Measurements from ENCODE around the gene FHIT.

DNA sequence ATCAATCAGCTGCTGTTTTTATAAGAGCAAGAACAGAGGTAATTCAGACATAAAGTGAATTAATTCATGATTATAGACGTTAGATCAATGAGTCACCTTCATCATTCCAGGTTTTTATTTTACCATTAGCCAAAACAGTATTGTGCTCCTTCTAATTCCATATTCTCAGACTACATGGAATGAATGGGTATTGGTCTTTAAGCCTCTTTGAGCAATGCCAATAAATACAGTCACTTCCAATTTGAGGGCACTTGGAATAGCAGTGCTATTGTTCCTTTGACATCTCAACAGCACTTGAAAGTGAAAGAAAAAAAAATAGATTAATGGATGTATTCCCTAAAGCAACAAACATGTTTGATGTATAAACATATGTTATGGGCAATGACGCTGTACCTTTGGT, 1370.5 kb downstream of the FHIT start:
- TF ChIP-seq, protein P1, sequence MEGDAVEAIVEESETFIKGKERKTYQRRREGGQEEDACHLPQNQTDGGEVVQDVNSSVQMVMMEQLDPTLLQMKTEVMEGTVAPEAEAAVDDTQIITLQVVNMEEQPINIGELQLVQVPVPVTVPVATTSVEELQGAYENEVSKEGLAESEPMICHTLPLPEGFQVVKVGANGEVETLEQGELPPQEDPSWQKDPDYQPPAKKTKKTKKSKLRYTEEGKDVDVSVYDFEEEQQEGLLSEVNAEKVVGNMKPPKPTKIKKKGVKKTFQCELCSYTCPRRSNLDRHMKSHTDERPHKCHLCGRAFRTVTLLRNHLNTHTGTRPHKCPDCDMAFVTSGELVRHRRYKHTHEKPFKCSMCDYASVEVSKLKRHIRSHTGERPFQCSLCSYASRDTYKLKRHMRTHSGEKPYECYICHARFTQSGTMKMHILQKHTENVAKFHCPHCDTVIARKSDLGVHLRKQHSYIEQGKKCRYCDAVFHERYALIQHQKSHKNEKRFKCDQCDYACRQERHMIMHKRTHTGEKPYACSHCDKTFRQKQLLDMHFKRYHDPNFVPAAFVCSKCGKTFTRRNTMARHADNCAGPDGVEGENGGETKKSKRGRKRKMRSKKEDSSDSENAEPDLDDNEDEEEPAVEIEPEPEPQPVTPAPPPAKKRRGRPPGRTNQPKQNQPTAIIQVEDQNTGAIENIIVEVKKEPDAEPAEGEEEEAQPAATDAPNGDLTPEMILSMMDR (IDR thresholded peaks at IDR 0.05; ENCODE audit: insufficient read depth, low read length, poor library complexity, severe bottlenecking): no peak
- TF ChIP-seq EZH2phosphoT487 (conservative IDR thresholded peaks at IDR 0.05; ENCODE audit: low read length): no peak
